HUES64 (cell line): Measurements from ENCODE around the gene KRTAP5-7.

Experiments used
- H3K27ac ChIP-seq: 2 replicates; pipeline ENCODE4 v1.7.0; 2013; ENCODE audit warnings: low read depth, low read length, inconsistent platforms
- H3K27me3 ChIP-seq: 2 replicates; pipeline ENCODE4 v1.6.1; 2013; ENCODE audit warnings: mild to moderate bottlenecking, low read length; ENCODE audit not compliant: insufficient read depth
- H3K36me3 ChIP-seq: 2 replicates; pipeline ENCODE4 v1.6.1; 2013; ENCODE audit warnings: mild to moderate bottlenecking, low read length; ENCODE audit not compliant: insufficient read depth
- H3K4me1 ChIP-seq: 2 replicates; pipeline ENCODE4 v1.6.1; 2013; ENCODE audit warnings: mild to moderate bottlenecking, low read length, moderate library complexity; ENCODE audit not compliant: insufficient read depth
- H3K4me3 ChIP-seq: 2 replicates; pipeline ENCODE4 v1.5.1; 2013; ENCODE audit warnings: mild to moderate bottlenecking, low read length, moderate library complexity
- H3K9ac ChIP-seq: 2 replicates; pipeline ENCODE4 v1.6.1; 2013; ENCODE audit warnings: mild to moderate bottlenecking, low read depth, low read length
- H3K9me3 ChIP-seq: 2 replicates; pipeline ENCODE4 v1.6.1; 2013; ENCODE audit warnings: low read depth, low read length; ENCODE audit not compliant: insufficient read depth
- WGBS: fragments of 150-250, 120-280 bp; methylation state at CpG from one replicate; pipeline ENCODE4 v1.1.7; 2013; ENCODE audit warnings: missing lambda C conversion rate; 5-methylcytosine and 5-hydroxymethylcytosine counted together

KRTAP5-7 gene

GRCh38 chr11:71548120-71548519 is 21.1 kb downstream of the KRTAP5-7 start, which contains the start of gene KRTAP5-9:
Gene KRTAP5-9 (plus strand): TSS chr11:71548420. CDS start chr11:71548658, 238 bp downstream.
- Histone ChIP-seq H3K9me3 (no peaks in the 10 kb centered on the region), H3K27me3 (no peaks in the 10 kb centered on the region; the same call in 1 of the 2 replicates), H3K27ac (no peak within 1 kb of the TSS), H3K9ac (no peak within 1 kb of the TSS), H3K36me3 (no peaks in the 10 kb centered on the region), H3K4me3 (no peak within 1 kb of the TSS), H3K4me1 (peaks cover 7% of the 10 kb centered on the region; the same call in 1 of the 2 replicates)
- WGBS = 89% methylated on average over 5 of the region's 5 CpGs

GRCh38 chr11:71548716-71549151 is 21.7 kb downstream of the KRTAP5-7 start:
- Histone ChIP-seq H3K4me3 (no peak overlapping the region), H3K27me3 (no peaks in the 10 kb centered on the region; the same call in 1 of the 2 replicates), H3K4me1 (peaks cover 5% of the 10 kb centered on the region; the same call in 1 of the 2 replicates), H3K36me3 (no peaks in the 10 kb centered on the region), H3K9me3 (no peaks in the 10 kb centered on the region), H3K27ac (no peak overlapping the region), H3K9ac (no peak overlapping the region)
- 88% methylated on average over 5 of the region's 5 CpGs for WGBS

- no peaks in the 10 kb centered on the region for H3K36me3 ChIP-seq
- WGBS = no CpG with 5 or more reads among the region's 1 CpG
- H3K9ac ChIP-seq = no peak overlapping the region
- no peaks in the 10 kb centered on the region for H3K27me3 ChIP-seq
- no peak overlapping the region for H3K27ac ChIP-seq
- no peak overlapping the region for H3K4me3 ChIP-seq
- H3K4me1 ChIP-seq = no peaks in the 10 kb centered on the region
- no peaks in the 10 kb centered on the region for H3K9me3 ChIP-seq
These were observed 24.6 kb downstream of the KRTAP5-7 start for GRCh38 chr11:71551711-71552110.

- Histone ChIP-seq H3K27ac (no peak overlapping the region), H3K27me3 (no peaks in the 10 kb centered on the region), H3K4me1 (no peaks in the 10 kb centered on the region), H3K9ac (no peak overlapping the region), H3K4me3 (no peak overlapping the region), H3K36me3 (no peaks in the 10 kb centered on the region), H3K9me3 (0 out of 2 replicates have a peak, but pooled peaks cover 5% of the 10 kb centered on the region)
- 92% methylated on average over 6 of the region's 6 CpGs for WGBS
These were observed 27.9 kb downstream of the KRTAP5-7 start for GRCh38 chr11:71554996-71555395.

- Histone ChIP-seq H3K4me3 (no peak overlapping the region), H3K4me1 (no peaks in the 10 kb centered on the region), H3K27ac (no peak overlapping the region), H3K27me3 (no peaks in the 10 kb centered on the region), H3K9me3 (0 out of 2 replicates have a peak, but pooled peaks cover 5% of the 10 kb centered on the region), H3K36me3 (no peaks in the 10 kb centered on the region), H3K9ac (no peak overlapping the region)
- WGBS = 93% methylated on average over 11 of the region's 11 CpGs
These were observed 28.4 kb downstream of the KRTAP5-7 start for GRCh38 chr11:71555508-71555907.

- Histone ChIP-seq H3K4me3 (no peak overlapping the region), H3K9me3 (0 out of 2 replicates have a peak, but pooled peaks cover 5% of the 10 kb centered on the region)
- 88% methylated on average over 4 of the region's 4 CpGs for WGBS
These were observed 29.0 kb downstream of the KRTAP5-7 start for GRCh38 chr11:71556018-71556417.

GRCh38 chr11:71557257-71557656 is 30.2 kb downstream of the KRTAP5-7 start:
- Histone ChIP-seq H3K9ac (no peak overlapping the region), H3K9me3 (0 out of 2 replicates have a peak, but pooled peaks cover 5% of the 10 kb centered on the region), H3K4me3 (no peak overlapping the region), H3K27ac (no peak overlapping the region), H3K4me1 (no peaks in the 10 kb centered on the region), H3K36me3 (no peaks in the 10 kb centered on the region), H3K27me3 (no peaks in the 10 kb centered on the region)

More at GRCh38 chr11:71556018-71556417, 29.0 kb downstream of the KRTAP5-7 start:
- no peaks in the 10 kb centered on the region for H3K27me3 ChIP-seq
- no peak overlapping the region for H3K27ac ChIP-seq
- no peak overlapping the region for H3K9ac ChIP-seq
- no peaks in the 10 kb centered on the region for H3K4me1 ChIP-seq
- H3K36me3 ChIP-seq = no peaks in the 10 kb centered on the region

GRCh38 chr11:71558996-71559395 is 31.9 kb downstream of the KRTAP5-7 start:
- Histone ChIP-seq H3K4me3 (no peak overlapping the region), H3K36me3 (no peaks in the 10 kb centered on the region), H3K9ac (no peak overlapping the region), H3K27me3 (no peaks in the 10 kb centered on the region), H3K27ac (no peak overlapping the region), H3K4me1 (no peaks in the 10 kb centered on the region), H3K9me3 (0 out of 2 replicates have a peak, but pooled peaks cover 5% of the 10 kb centered on the region)
- 86% methylated on average over 1 of the region's 1 CpG for WGBS

- Histone ChIP-seq H3K27me3 (no peaks in the 10 kb centered on the region), H3K36me3 (no peaks in the 10 kb centered on the region), H3K4me1 (no peaks in the 10 kb centered on the region), H3K27ac (no peak overlapping the region), H3K9me3 (0 out of 2 replicates have a peak, but pooled peaks cover 5% of the 10 kb centered on the region), H3K9ac (no peak overlapping the region), H3K4me3 (no peak overlapping the region)
These were observed 35.1 kb downstream of the KRTAP5-7 start for GRCh38 chr11:71562120-71562519.

GRCh38 chr11:71563406-71563805 is 36.3 kb downstream of the KRTAP5-7 start:
- Histone ChIP-seq H3K9ac (no peak overlapping the region), H3K27me3 (no peaks in the 10 kb centered on the region), H3K4me3 (no peak overlapping the region), H3K9me3 (0 out of 2 replicates have a peak, but pooled peaks cover under 1% of the 10 kb centered on the region), H3K36me3 (no peaks in the 10 kb centered on the region), H3K27ac (no peak overlapping the region), H3K4me1 (no peaks in the 10 kb centered on the region)
- WGBS = 41% methylated on average over 8 of the region's 8 CpGs

GRCh38 chr11:71564430-71564829 is 37.4 kb downstream of the KRTAP5-7 start:
- Histone ChIP-seq H3K4me3 (no peak overlapping the region), H3K4me1 (peaks cover 5% of the 10 kb centered on the region; the same call in 1 of the 2 replicates), H3K27me3 (no peaks in the 10 kb centered on the region), H3K9ac (no peak overlapping the region), H3K27ac (no peak overlapping the region), H3K9me3 (no peaks in the 10 kb centered on the region), H3K36me3 (no peaks in the 10 kb centered on the region)
- 92% methylated on average over 4 of the region's 4 CpGs for WGBS

GRCh38 chr11:71565263-71565662 is 38.2 kb downstream of the KRTAP5-7 start, which contains the start of gene KRTAP5-10:
Gene KRTAP5-10 (plus strand): TSS chr11:71565563. CDS start chr11:71565588, 25 bp downstream.
- Histone ChIP-seq H3K9me3 (no peaks in the 10 kb centered on the region), H3K9ac (no peak within 1 kb of the TSS), H3K4me3 (no peak within 1 kb of the TSS), H3K27ac (no peak within 1 kb of the TSS), H3K36me3 (no peaks in the 10 kb centered on the region), H3K4me1 (peaks cover 5% of the 10 kb centered on the region; the same call in 1 of the 2 replicates), H3K27me3 (no peaks in the 10 kb centered on the region)
- 92% methylated on average over 5 of the region's 5 CpGs for WGBS
